ENCODE measurements around the gene RGMB. TPM values are rescaled to one million over a fixed set of nuclear protein-coding genes. Genes with fewer than 3 reads are reported as not detected.

The RGMB gene
- total RNA-seq, 1 donor from 2014 or later = 116 TPM

- Mint-ChIP-seq H3K9me3 (ENCODE audit: unreplicated experiment) (no peaks in the 10 kb centered on the region), H3K27me3 (ENCODE audit: unreplicated experiment) (no peaks in the 10 kb centered on the region), H3K4me1 (ENCODE audit: unreplicated experiment) (peaks cover 84% of the 10 kb centered on the region), H3K27ac (ENCODE audit: unreplicated experiment) (peak overlapping the region; percentile 8), H3K4me3 (ENCODE audit: unreplicated experiment) (no peak overlapping the region), H3K36me3 (ENCODE audit: unreplicated experiment) (peaks cover 81% of the 10 kb centered on the region)
- DNase-seq (ENCODE audit: extremely low spot score, unreplicated experiment) = no peak
- TF ChIP-seq CTCF (IDR thresholded peaks at IDR 0.05) = no peak
Observed at GRCh38 chr5:98784411-98784810, 10.9 kb downstream of the RGMB start.

GRCh38 chr5:98785244-98785643, 11.8 kb downstream of the RGMB start:
- no peak overlapping the region for H3K4me3 Mint-ChIP-seq (ENCODE audit: unreplicated experiment)

DNA sequence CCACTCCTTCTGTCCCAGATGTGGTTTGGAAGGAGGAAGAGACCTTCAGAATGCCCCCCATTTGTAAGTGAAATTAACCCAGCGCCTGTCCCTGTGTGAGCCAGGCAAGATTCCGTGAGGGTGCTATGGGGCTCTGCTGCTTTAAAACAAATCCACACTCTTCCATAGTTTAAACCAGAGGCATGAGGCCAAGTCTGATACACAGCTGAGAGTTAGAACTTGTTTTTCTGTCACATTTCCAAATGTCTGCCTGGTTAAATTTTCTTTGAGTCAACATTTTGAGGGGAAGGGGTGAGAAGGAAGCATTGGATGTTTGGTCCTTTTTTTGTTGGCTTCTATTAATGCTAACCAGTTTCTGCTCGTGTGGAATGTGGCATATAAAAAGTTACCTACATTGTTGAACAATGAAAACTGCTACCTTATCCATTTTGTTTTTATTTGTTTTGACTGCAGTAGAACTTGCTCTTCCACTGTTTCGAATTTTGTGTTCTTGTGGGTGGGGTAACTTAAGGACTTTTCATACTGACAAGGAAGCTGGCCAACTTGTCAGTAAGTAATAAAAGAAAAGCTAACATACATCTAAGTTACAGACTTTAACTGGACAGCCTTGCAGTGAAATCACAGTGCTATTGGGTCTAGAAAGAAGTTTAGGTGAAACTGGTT, 12.9 kb downstream of the RGMB start:
- Mint-ChIP-seq H3K4me3 (ENCODE audit: unreplicated experiment) (peak overlapping the region; percentile 16), H3K4me1 (ENCODE audit: unreplicated experiment) (peaks cover 86% of the 10 kb centered on the region), H3K36me3 (ENCODE audit: unreplicated experiment) (peaks cover 72% of the 10 kb centered on the region), H3K27me3 (ENCODE audit: unreplicated experiment) (no peaks in the 10 kb centered on the region), H3K9me3 (ENCODE audit: unreplicated experiment) (no peaks in the 10 kb centered on the region), H3K27ac (ENCODE audit: unreplicated experiment) (peak overlapping the region; percentile 71)
- no peak for DNase-seq (ENCODE audit: extremely low spot score, unreplicated experiment)
- TF ChIP-seq CTCF (IDR thresholded peaks at IDR 0.05) = no peak

More at GRCh38 chr5:98785244-98785643, 11.8 kb downstream of the RGMB start:
- no peak for DNase-seq (ENCODE audit: extremely low spot score, unreplicated experiment)
- no peaks in the 10 kb centered on the region for H3K9me3 Mint-ChIP-seq (ENCODE audit: unreplicated experiment)
- H3K27ac Mint-ChIP-seq (ENCODE audit: unreplicated experiment) = peak overlapping the region; percentile 71
- TF ChIP-seq CTCF (IDR thresholded peaks at IDR 0.05) = no peak
- peaks cover 78% of the 10 kb centered on the region for H3K36me3 Mint-ChIP-seq (ENCODE audit: unreplicated experiment)
- H3K27me3 Mint-ChIP-seq (ENCODE audit: unreplicated experiment) = no peaks in the 10 kb centered on the region
- peaks cover 83% of the 10 kb centered on the region for H3K4me1 Mint-ChIP-seq (ENCODE audit: unreplicated experiment)

DNA sequence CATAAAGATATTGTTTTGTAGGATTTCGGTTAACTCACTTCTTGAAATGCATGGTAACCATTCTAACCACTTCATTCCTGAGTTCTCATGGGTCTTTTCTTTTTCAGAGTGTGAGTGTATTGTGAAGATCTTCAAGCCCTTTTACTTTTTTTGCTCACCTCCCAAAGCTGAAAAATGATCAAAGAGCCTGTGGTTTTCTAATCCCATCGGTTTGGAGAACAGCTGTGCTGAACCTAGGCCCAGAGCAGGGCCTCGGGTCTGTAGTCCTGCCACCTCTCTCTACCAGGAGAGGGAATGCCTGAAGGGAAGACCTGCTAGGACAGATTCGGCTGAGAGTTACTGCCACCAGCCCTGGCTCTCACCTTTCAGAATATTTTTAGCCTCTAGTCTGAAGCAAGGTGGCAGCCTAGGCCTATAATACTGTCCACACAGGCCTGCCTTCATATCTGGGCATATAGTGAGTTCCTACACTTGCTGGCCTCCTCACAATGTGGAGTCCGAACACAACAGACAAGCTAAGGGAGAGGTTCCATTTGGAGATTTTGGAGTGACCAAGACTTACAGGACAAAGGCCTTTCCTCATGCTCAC, 13.8 kb downstream of the RGMB start:
- TF ChIP-seq CTCF (IDR thresholded peaks at IDR 0.05) = no peak
- Mint-ChIP-seq H3K4me3 (ENCODE audit: unreplicated experiment) (no peak overlapping the region), H3K9me3 (ENCODE audit: unreplicated experiment) (no peaks in the 10 kb centered on the region), H3K4me1 (ENCODE audit: unreplicated experiment) (peaks cover 84% of the 10 kb centered on the region), H3K27ac (ENCODE audit: unreplicated experiment) (peak overlapping the region; percentile 51), H3K27me3 (ENCODE audit: unreplicated experiment) (no peaks in the 10 kb centered on the region), H3K36me3 (ENCODE audit: unreplicated experiment) (peaks cover 72% of the 10 kb centered on the region)
- no peak for DNase-seq (ENCODE audit: extremely low spot score, unreplicated experiment)

DNA sequence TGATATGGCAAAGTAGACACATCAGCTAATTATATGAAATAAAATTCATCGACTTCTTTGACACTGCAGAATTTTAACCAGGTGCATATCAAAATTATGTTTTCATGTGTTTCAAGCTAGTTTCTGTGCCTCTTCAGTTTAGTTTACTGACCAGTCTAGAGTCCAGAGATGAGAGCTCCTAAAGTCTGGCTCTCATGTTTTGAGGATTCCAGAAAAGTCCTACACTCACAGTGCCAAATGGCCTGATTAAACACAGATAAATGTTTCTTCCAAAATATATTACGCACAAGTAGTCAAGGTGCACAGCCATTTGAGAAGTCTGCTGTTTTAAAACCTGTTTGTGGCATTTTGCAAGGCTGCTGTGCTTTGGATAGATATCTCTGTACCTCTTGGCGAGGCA, 15.6 kb downstream of the RGMB start:
- Mint-ChIP-seq H3K4me1 (ENCODE audit: unreplicated experiment) (peaks cover 71% of the 10 kb centered on the region), H3K4me3 (ENCODE audit: unreplicated experiment) (no peak overlapping the region), H3K36me3 (ENCODE audit: unreplicated experiment) (peaks cover 65% of the 10 kb centered on the region), H3K27me3 (ENCODE audit: unreplicated experiment) (no peaks in the 10 kb centered on the region), H3K9me3 (ENCODE audit: unreplicated experiment) (no peaks in the 10 kb centered on the region), H3K27ac (ENCODE audit: unreplicated experiment) (peak overlapping the region; percentile 37)
- no peak for DNase-seq (ENCODE audit: extremely low spot score, unreplicated experiment)
- no peak for TF ChIP-seq CTCF (IDR thresholded peaks at IDR 0.05)
